Measurements from ENCODE around the gene CUBN.
A peak's percentile ranks its signal among the peaks of the same experiment; 100 is the strongest.

The CUBN gene

DNA sequence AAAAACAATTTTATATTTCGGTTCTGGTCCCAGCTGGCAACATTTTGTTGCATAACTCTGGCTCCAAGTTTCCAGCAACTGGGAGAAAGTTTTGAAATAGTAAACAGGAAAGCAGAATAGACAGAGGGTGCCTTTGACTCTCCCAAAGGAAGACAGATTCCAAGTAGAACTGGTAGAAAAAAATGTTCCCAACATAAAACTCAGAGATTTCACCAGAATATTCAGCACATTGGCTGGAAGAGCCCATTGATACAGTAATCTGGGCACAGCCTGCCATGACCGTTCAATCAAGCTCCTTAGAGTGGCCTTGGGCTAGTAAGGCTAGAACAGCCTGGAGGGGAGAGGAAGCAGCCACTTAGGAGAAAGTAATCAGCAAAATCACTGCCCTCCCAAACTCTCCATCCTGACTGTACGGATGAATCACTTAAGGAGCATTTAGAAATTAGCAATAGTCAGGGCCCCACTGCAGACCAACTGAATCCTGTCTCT lies 120.4 kb downstream of the CUBN start:
- Histone ChIP-seq H3K23ac (ENCODE audit: low read length) (no peak overlapping the region), H3K79me1 (ENCODE audit: low read length) (no peaks in the 10 kb centered on the region), H3K56ac (ENCODE audit: low read length) (no peak overlapping the region), H3K27me3 (ENCODE audit: insufficient read depth, low read length, poor library complexity) (no peaks in the 10 kb centered on the region), H3K4me1 (ENCODE audit: control insufficient read depth, low read depth, low read length) (peaks cover 3% of the 10 kb centered on the region), H3K4me3 (ENCODE audit: low read length) (no peak overlapping the region), H3K9ac (ENCODE audit: low read length) (no peak overlapping the region), H3K27ac (ENCODE audit: low read depth, low read length) (no peak overlapping the region), H2AK5ac (ENCODE audit: low read length) (no peak overlapping the region), H3K79me2 (ENCODE audit: control insufficient read depth, insufficient read depth, low read length) (no peaks in the 10 kb centered on the region), H2BK120ac (ENCODE audit: low read depth, low read length) (no peak overlapping the region), H2BK5ac (ENCODE audit: low read length) (no peak overlapping the region), H3K4me2 (ENCODE audit: low read length) (no peak overlapping the region), H2BK15ac (replicated peaks; ENCODE audit: low read depth) (peak overlapping the region; percentile 23), H4K5ac (ENCODE audit: low read length) (no peak overlapping the region), H3K36me3 (ENCODE audit: control insufficient read depth, insufficient read depth, low read length) (no peaks in the 10 kb centered on the region), H3K4ac (ENCODE audit: low read depth, low read length) (no peak overlapping the region), H3K18ac (ENCODE audit: low read length) (peak overlapping the region; percentile 41), H4K8ac (ENCODE audit: low read depth, low read length) (no peak overlapping the region)
- DNase-seq: no peak
- no CpG with 5 or more reads among the region's 3 CpGs for WGBS (ENCODE audit: extremely low coverage, insufficient coverage, low lambda C conversion rate)

DNA sequence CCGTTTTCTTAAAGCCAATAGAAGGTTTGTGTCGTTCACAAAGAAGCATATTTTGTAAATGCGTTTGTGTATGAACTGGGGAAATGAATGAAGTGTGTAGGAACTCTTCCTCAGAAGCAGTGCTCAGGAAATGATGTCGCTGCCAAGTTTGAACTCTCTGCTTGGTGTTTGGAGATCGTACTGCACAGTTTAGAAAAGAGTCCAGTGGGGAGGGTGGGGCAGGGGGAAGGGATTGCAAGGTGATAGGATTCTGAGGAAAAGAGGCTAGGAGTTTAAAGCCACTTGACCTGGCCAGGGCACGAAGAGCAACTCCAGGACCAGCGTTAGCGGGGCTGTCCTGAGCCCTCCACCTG lies 122.2 kb downstream of the CUBN start:
- WGBS (ENCODE audit: extremely low coverage, insufficient coverage, low lambda C conversion rate): no CpG with 5 or more reads among the region's 8 CpGs
- Histone ChIP-seq H3K4me1 (ENCODE audit: control insufficient read depth, low read depth, low read length) (peaks cover 9% of the 10 kb centered on the region), H3K4me2 (ENCODE audit: low read length) (no peak overlapping the region), H3K18ac (ENCODE audit: low read length) (peak overlapping the region; percentile 1), H3K9ac (ENCODE audit: low read length) (no peak overlapping the region), H3K4ac (ENCODE audit: low read depth, low read length) (no peak overlapping the region), H2BK15ac (replicated peaks; ENCODE audit: low read depth) (no peak overlapping the region), H2BK5ac (ENCODE audit: low read length) (no peak overlapping the region), H2BK120ac (ENCODE audit: low read depth, low read length) (no peak overlapping the region), H3K27me3 (ENCODE audit: insufficient read depth, low read length, poor library complexity) (no peaks in the 10 kb centered on the region), H3K36me3 (ENCODE audit: control insufficient read depth, insufficient read depth, low read length) (no peaks in the 10 kb centered on the region), H3K4me3 (ENCODE audit: low read length) (no peak overlapping the region), H2AK5ac (ENCODE audit: low read length) (no peak overlapping the region), H3K79me2 (ENCODE audit: control insufficient read depth, insufficient read depth, low read length) (no peaks in the 10 kb centered on the region), H4K5ac (ENCODE audit: low read length) (no peak overlapping the region), H3K56ac (ENCODE audit: low read length) (no peak overlapping the region), H3K79me1 (ENCODE audit: low read length) (no peaks in the 10 kb centered on the region), H4K8ac (ENCODE audit: low read depth, low read length) (no peak overlapping the region), H3K23ac (ENCODE audit: low read length) (no peak overlapping the region), H3K27ac (ENCODE audit: low read depth, low read length) (no peak overlapping the region)
- DNase-seq: no peak

DNA sequence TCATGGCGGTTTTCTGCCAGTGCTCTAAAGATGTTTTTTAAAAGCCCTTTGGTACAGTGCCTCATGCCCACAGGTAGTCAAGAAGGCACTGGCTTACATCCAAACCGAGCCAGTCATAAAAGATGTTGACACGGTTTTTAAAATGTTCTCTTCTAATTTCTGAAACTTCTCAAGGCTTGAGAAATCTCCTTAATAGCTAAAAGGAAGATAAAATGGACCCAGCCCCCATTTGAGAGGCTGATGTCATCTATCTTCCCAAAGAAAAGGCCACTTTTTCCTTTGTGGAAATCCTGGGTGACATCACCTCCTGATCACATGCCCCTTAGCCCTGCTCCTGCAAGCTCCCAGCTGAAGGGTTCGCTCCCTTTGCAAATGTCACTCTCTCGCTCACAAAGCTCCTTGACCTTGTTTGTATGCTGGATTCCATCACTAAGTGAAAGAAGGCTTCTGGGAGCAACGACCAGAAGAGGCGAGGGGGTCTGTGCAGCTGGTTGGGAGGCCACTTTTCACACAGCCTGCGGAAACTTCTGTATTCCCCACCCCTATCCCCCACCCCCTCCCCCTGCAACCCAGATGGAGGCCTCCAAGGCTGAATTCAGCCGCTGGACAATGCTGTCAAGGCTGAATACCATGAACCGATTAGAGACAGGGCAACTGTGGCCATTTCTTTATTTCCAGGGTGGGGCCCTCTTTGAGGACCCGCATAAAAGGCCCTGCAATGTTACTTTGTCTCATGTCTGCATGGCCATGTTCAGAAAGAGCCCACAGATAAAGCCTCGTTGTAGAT lies 122.8 kb downstream of the CUBN start:
- Histone ChIP-seq H4K5ac (ENCODE audit: low read length) (no peak overlapping the region), H3K4ac (ENCODE audit: low read depth, low read length) (peak overlapping the region; percentile 20), H3K4me2 (ENCODE audit: low read length) (no peak overlapping the region), H3K18ac (ENCODE audit: low read length) (peak overlapping the region; percentile 2), H3K36me3 (ENCODE audit: control insufficient read depth, insufficient read depth, low read length) (no peaks in the 10 kb centered on the region), H3K4me3 (ENCODE audit: low read length) (no peak overlapping the region), H2BK15ac (replicated peaks; ENCODE audit: low read depth) (no peak overlapping the region), H3K27ac (ENCODE audit: low read depth, low read length) (no peak overlapping the region), H2AK5ac (ENCODE audit: low read length) (peak overlapping the region; percentile 6), H3K79me2 (ENCODE audit: control insufficient read depth, insufficient read depth, low read length) (no peaks in the 10 kb centered on the region), H3K9ac (ENCODE audit: low read length) (no peak overlapping the region), H3K27me3 (ENCODE audit: insufficient read depth, low read length, poor library complexity) (no peaks in the 10 kb centered on the region), H3K79me1 (ENCODE audit: low read length) (no peaks in the 10 kb centered on the region), H3K4me1 (ENCODE audit: control insufficient read depth, low read depth, low read length) (peaks cover 9% of the 10 kb centered on the region), H2BK120ac (ENCODE audit: low read depth, low read length) (no peak overlapping the region), H3K56ac (ENCODE audit: low read length) (no peak overlapping the region), H3K23ac (ENCODE audit: low read length) (no peak overlapping the region), H4K8ac (ENCODE audit: low read depth, low read length) (no peak overlapping the region), H2BK5ac (ENCODE audit: low read length) (peak overlapping the region; percentile 29)
- WGBS (ENCODE audit: extremely low coverage, insufficient coverage, low lambda C conversion rate): no CpG with 5 or more reads among the region's 12 CpGs
- peak; percentile 68 for DNase-seq

DNA sequence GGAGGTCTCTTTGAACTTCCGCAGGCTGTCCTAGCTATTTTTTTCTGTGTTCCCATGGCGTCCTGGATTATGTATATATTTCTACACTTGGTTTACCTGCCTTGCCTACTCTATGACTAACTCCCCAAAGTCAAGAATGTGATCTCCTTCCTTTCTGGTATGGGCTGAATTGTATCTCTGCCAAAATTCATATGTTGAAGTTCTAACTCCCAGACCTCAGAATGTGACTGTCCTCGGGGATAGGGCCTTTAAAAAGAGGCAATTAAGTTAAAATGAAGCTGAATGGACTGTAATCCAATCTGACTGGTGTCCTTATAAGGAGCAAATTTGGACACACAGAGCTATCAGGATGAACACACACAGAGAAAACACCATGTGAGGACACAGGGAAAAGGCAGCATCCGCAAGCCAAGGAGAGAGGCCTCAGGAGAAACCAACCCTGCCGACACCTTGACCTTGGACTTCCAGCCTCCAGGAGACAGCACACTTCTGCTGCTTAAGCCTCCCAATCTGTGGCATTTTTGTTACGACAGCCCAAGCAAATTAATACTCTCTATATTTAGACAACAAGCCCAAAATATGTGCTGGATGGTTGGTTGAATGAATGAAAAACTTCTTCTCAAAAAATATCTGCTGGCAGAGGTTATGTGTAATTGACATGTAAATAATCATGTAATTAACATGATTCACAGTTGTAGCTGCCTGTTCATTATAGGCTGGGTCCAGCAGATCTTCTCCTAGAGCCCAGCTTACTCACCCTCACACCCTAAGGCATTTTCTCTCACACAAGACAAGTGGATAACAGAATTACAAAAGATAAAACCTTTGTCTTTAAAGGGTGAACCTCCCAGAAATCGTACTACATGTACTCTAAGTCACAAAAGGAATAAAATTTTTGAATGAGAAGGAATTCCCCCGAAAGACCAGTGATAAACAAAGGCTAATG lies 123.7 kb downstream of the CUBN start:
- DNase-seq: no peak
- Histone ChIP-seq H3K27me3 (ENCODE audit: insufficient read depth, low read length, poor library complexity) (no peaks in the 10 kb centered on the region), H4K5ac (ENCODE audit: low read length) (no peak overlapping the region), H2BK15ac (replicated peaks; ENCODE audit: low read depth) (peak overlapping the region; percentile 41), H3K18ac (ENCODE audit: low read length) (peak overlapping the region; percentile 51), H3K79me1 (ENCODE audit: low read length) (no peaks in the 10 kb centered on the region), H2AK5ac (ENCODE audit: low read length) (peak overlapping the region; percentile 23), H3K4ac (ENCODE audit: low read depth, low read length) (no peak overlapping the region), H3K27ac (ENCODE audit: low read depth, low read length) (peak overlapping the region; percentile 69), H3K4me2 (ENCODE audit: low read length) (no peak overlapping the region), H3K56ac (ENCODE audit: low read length) (peak overlapping the region; percentile 12), H3K23ac (ENCODE audit: low read length) (no peak overlapping the region), H2BK5ac (ENCODE audit: low read length) (peak overlapping the region; percentile 76), H4K8ac (ENCODE audit: low read depth, low read length) (no peak overlapping the region), H3K4me3 (ENCODE audit: low read length) (no peak overlapping the region), H3K79me2 (ENCODE audit: control insufficient read depth, insufficient read depth, low read length) (no peaks in the 10 kb centered on the region), H3K4me1 (ENCODE audit: control insufficient read depth, low read depth, low read length) (peaks cover 9% of the 10 kb centered on the region), H3K9ac (ENCODE audit: low read length) (no peak overlapping the region), H3K36me3 (ENCODE audit: control insufficient read depth, insufficient read depth, low read length) (no peaks in the 10 kb centered on the region), H2BK120ac (ENCODE audit: low read depth, low read length) (peak overlapping the region; percentile 96)
- WGBS (ENCODE audit: extremely low coverage, insufficient coverage, low lambda C conversion rate): no CpG with 5 or more reads among the region's 8 CpGs

DNA sequence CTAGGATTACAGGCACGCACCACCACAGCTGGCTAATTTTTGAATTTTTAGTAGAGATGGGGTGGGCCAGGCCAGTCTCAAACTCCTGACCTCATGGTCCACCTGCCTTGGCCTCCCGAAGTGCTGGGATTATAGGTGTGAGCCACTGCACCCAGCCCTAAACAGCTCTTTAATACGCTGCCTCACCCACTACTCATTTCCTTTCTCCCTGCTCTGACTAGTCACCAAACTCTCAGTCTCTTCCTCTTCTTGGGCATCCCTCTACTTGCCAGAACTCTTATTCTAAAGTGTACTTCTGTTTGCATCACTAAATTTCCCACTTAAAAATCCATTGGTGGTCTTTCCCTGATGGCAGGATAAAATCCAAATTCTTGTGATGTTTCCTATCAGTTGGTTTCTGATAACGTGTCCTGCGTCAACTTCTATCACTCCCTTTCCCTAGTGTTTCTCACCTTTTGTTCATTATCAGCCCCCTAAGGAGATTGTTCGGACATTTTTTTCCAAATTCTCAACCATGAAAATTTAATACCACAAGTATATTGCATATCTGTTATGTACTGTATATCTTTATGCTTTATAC lies 124.7 kb downstream of the CUBN start:
- Histone ChIP-seq H3K9ac (ENCODE audit: low read length) (no peak overlapping the region), H3K27me3 (ENCODE audit: insufficient read depth, low read length, poor library complexity) (no peaks in the 10 kb centered on the region), H3K56ac (ENCODE audit: low read length) (no peak overlapping the region), H3K23ac (ENCODE audit: low read length) (no peak overlapping the region), H4K8ac (ENCODE audit: low read depth, low read length) (no peak overlapping the region), H2BK15ac (replicated peaks; ENCODE audit: low read depth) (no peak overlapping the region), H3K4ac (ENCODE audit: low read depth, low read length) (peak overlapping the region; percentile 59), H3K79me1 (ENCODE audit: low read length) (no peaks in the 10 kb centered on the region), H3K27ac (ENCODE audit: low read depth, low read length) (peak overlapping the region; percentile 78), H3K36me3 (ENCODE audit: control insufficient read depth, insufficient read depth, low read length) (no peaks in the 10 kb centered on the region), H2AK5ac (ENCODE audit: low read length) (no peak overlapping the region), H3K79me2 (ENCODE audit: control insufficient read depth, insufficient read depth, low read length) (no peaks in the 10 kb centered on the region), H2BK120ac (ENCODE audit: low read depth, low read length) (no peak overlapping the region), H3K4me2 (ENCODE audit: low read length) (no peak overlapping the region), H3K18ac (ENCODE audit: low read length) (peak overlapping the region; percentile 78), H3K4me1 (ENCODE audit: control insufficient read depth, low read depth, low read length) (peaks cover 9% of the 10 kb centered on the region), H3K4me3 (ENCODE audit: low read length) (no peak overlapping the region), H2BK5ac (ENCODE audit: low read length) (peak overlapping the region; percentile 16), H4K5ac (ENCODE audit: low read length) (no peak overlapping the region)
- peak; percentile 90 for DNase-seq
- no CpG with 5 or more reads among the region's 6 CpGs for WGBS (ENCODE audit: extremely low coverage, insufficient coverage, low lambda C conversion rate)
